Astrocyte of the cerebellum (primary cell): Measurements from ENCODE around the gene LCE3B.

Experiments used
- DNase-seq: peaks from one replicate; pipeline ENCODE4 v3.0.0-alpha.2; 2011; ENCODE audit warnings: low read depth
- H3K4me3 ChIP-seq: 2 replicates; pipeline ENCODE4 v1.5.1; 2011; ENCODE audit warnings: mild to moderate bottlenecking, low read depth, low read length, moderate library complexity
- CTCF ChIP-seq: IDR thresholded peaks from 2 replicates; pipeline ENCODE4 v1.5.1; 2012; ENCODE audit warnings: low read length, low read depth, moderate library complexity, mild to moderate bottlenecking; ENCODE audit errors: missing control alignments
- in situ Hi-C: cut with HindIII; loops from 2 replicates; pipeline ENCODE4 v1.10.0; 2017; ENCODE audit warnings: low sequenced_read_pairs

Gene LCE3B

GRCh38 chr1:152582647-152583046, 31.0 kb upstream of the LCE3B start:
- TF ChIP-seq CTCF = no peak
- H3K4me3 ChIP-seq = no peak overlapping the region
- DNase-seq = no peak
- in situ Hi-C loops = no loop called here

GRCh38 chr1:152585586-152585985, 28.0 kb upstream of the LCE3B start:
- DNase-seq = no peak
- H3K4me3 ChIP-seq = no peak overlapping the region
- in situ Hi-C loops = no loop called here
- TF ChIP-seq CTCF = no peak

- in situ Hi-C loops = no loop called here
- no peak for DNase-seq
- no peak overlapping the region for H3K4me3 ChIP-seq
- no peak for TF ChIP-seq CTCF
Observed at GRCh38 chr1:152596986-152597385, 16.6 kb upstream of the LCE3B start.

GRCh38 chr1:152599934-152600333, 13.7 kb upstream of the LCE3B start, which contains the start of gene LCE3C:
Gene LCE3C, plus strand, starts transcription at chr1:152600234. Its CDS starts 498 bp downstream, at chr1:152600732.
- no peak for DNase-seq
- H3K4me3 ChIP-seq = no peak within 1 kb of the TSS
- in situ Hi-C loops = no loop called here
- TF ChIP-seq CTCF = no peak

- no peak for TF ChIP-seq CTCF
Observed at GRCh38 chr1:152621993-152622392, 8.4 kb downstream of the LCE3B start.

GRCh38 chr1:152622803-152623202, 9.2 kb downstream of the LCE3B start, which contains the start of gene LCE3A:
Gene LCE3A, minus strand, starts transcription at chr1:152623103. Its CDS starts 0 bp downstream, at chr1:152623103.
- no peak for TF ChIP-seq CTCF
- in situ Hi-C loops = no loop called here
- no peak for DNase-seq
- H3K4me3 ChIP-seq = no peak within 1 kb of the TSS

More at GRCh38 chr1:152621993-152622392, 8.4 kb downstream of the LCE3B start:
- in situ Hi-C loops = no loop called here
- H3K4me3 ChIP-seq = no peak overlapping the region
- no peak for DNase-seq

GRCh38 chr1:152623203-152623844, 9.7 kb downstream of the LCE3B start:
- DNase-seq = no peak

More at GRCh38 chr1:152623203-152623844, 9.7 kb downstream of the LCE3B start:
- in situ Hi-C loops = no loop called here
- no peak overlapping the region for H3K4me3 ChIP-seq
- TF ChIP-seq CTCF = no peak
